HEK293 (cell line): ENCODE data around the gene TBX3.

Source experiments
- CTCF ChIA-PET: fragments of 350-600 bp; formaldehyde crosslinking; extraction: SDS; loops from one replicate; lab custom pipeline; 2021; ENCODE audit warnings: antibody characterized with exemption; lab: Yijun Ruan, JAX
- POLR2A ChIA-PET: fragments of 300-600 bp; formaldehyde crosslinking; extraction: SDS; loops from one replicate; lab custom pipeline; 2020; ENCODE audit warnings: antibody characterized with exemption, inconsistent platforms; lab: Yijun Ruan, JAX
- H3K27ac ChIP-seq: fragments of 200-500 bp; sonication (Bioruptor generic); 2 replicates; pipeline ENCODE4 v1.5.1; 2014; ENCODE audit warnings: low read depth, low read length, control low read depth, inconsistent platforms; ENCODE audit errors: extremely low read depth
- H3K36me3 ChIP-seq, 2 experiments: fragments of 200-500 bp in 1 of 2; sonication (Bioruptor generic) in 1 of 2; 1 replicate in 1 of 2; 2 replicates in 1 of 2; pipeline ENCODE4 v1.5.1; 2014 to 2017; ENCODE audit warnings: inconsistent platforms in 2 of 2, low read length in 2 of 2; ENCODE audit not compliant: control insufficient read depth in 2 of 2, insufficient read depth in 1 of 2
- H3K4me1 ChIP-seq: fragments of 200-500 bp; sonication (Bioruptor generic); 2 replicates; pipeline ENCODE4 v1.5.1; 2014; ENCODE audit warnings: mild to moderate bottlenecking, low read length, inconsistent platforms; ENCODE audit not compliant: control insufficient read depth, insufficient read depth
- H3K4me3 ChIP-seq: 2 replicates; pipeline ENCODE4 v1.5.1; 2011; ENCODE audit warnings: low read depth, mild to moderate bottlenecking, control low read depth, low read length, moderate library complexity
- H3K9me3 ChIP-seq: fragments of 200-500 bp; sonication (Bioruptor generic); 2 replicates; pipeline ENCODE4 v1.5.1; 2014; ENCODE audit warnings: low read depth, low read length, inconsistent platforms; ENCODE audit not compliant: control insufficient read depth, insufficient read depth
- GLIS1 ChIP-seq: fragments of 450-650 bp; formaldehyde crosslinking; IDR thresholded peaks from 2 replicates; pipeline ENCODE4 v1.5.1; 2016; ENCODE audit warnings: missing biosample characterization, missing genetic modification characterization
- HOXD13 ChIP-seq: sonication (generic); formaldehyde crosslinking; IDR thresholded peaks from 2 replicates; pipeline ENCODE4 v1.8.0; 2022; ENCODE audit warnings: missing genetic modification reagents, borderline replicate concordance
- PRDM10 ChIP-seq: fragments of 450-650 bp; formaldehyde crosslinking; IDR thresholded peaks from 2 replicates; pipeline ENCODE4 v1.5.1; 2016; ENCODE audit warnings: missing biosample characterization, missing genetic modification characterization
- ZBTB21 ChIP-seq: fragments of 450-650 bp; formaldehyde crosslinking; IDR thresholded peaks from 2 replicates; pipeline ENCODE4 v1.5.1; 2017; ENCODE audit warnings: missing biosample characterization, missing genetic modification characterization
- ZBTB44 ChIP-seq: fragments of 450-650 bp; IDR thresholded peaks from 2 replicates; pipeline ENCODE4 v1.5.1; 2018; ENCODE audit warnings: missing biosample characterization, mild to moderate bottlenecking, missing genetic modification characterization
- ZBTB48 ChIP-seq: fragments of 450-650 bp; formaldehyde crosslinking; IDR thresholded peaks from 2 replicates; pipeline ENCODE4 v1.5.1; 2016; ENCODE audit warnings: missing biosample characterization, missing genetic modification characterization
- ZBTB8A ChIP-seq: fragments of 450-650 bp; formaldehyde crosslinking; IDR thresholded peaks from 2 replicates; pipeline ENCODE4 v1.5.1; 2016; ENCODE audit warnings: missing biosample characterization, missing genetic modification characterization
- ZNF10 ChIP-seq: fragments of 450-650 bp; formaldehyde crosslinking; IDR thresholded peaks from 2 replicates; pipeline ENCODE4 v1.5.1; 2017; ENCODE audit warnings: missing biosample characterization, missing genetic modification characterization
- ZNF398 ChIP-seq: fragments of 450-650 bp; formaldehyde crosslinking; IDR thresholded peaks from 2 replicates; pipeline ENCODE4 v1.5.1; 2017; ENCODE audit warnings: missing biosample characterization, missing genetic modification characterization
- ZNF433 ChIP-seq: fragments of 450-650 bp; formaldehyde crosslinking; IDR thresholded peaks from 2 replicates; pipeline ENCODE4 v1.5.1; 2016; ENCODE audit warnings: missing biosample characterization, missing genetic modification characterization, low read depth
- ZNF514 ChIP-seq: fragments of 450-650 bp; formaldehyde crosslinking; IDR thresholded peaks from 2 replicates; pipeline ENCODE4 v1.5.1; 2016; ENCODE audit warnings: missing biosample characterization, missing genetic modification characterization
- ZNF529 ChIP-seq: fragments of 450-650 bp; formaldehyde crosslinking; IDR thresholded peaks from 2 replicates; pipeline ENCODE4 v1.5.1; 2017; ENCODE audit warnings: missing genetic modification characterization, missing biosample characterization; ENCODE audit not compliant: insufficient replicate concordance
- ZNF544 ChIP-seq: fragments of 450-650 bp; formaldehyde crosslinking; IDR thresholded peaks from 2 replicates; pipeline ENCODE4 v1.5.0; 2017; ENCODE audit warnings: missing biosample characterization, missing genetic modification characterization
- ZNF596 ChIP-seq: fragments of 450-650 bp; IDR thresholded peaks from 2 replicates; pipeline ENCODE4 v1.5.0; 2018; ENCODE audit warnings: missing biosample characterization, mild to moderate bottlenecking, missing genetic modification characterization, moderate library complexity
- ZNF677 ChIP-seq: fragments of 450-650 bp; IDR thresholded peaks from 2 replicates; pipeline ENCODE4 v1.5.0; 2018; ENCODE audit warnings: missing biosample characterization, mild to moderate bottlenecking, missing genetic modification characterization, moderate library complexity
- ZNF701 ChIP-seq: fragments of 450-650 bp; formaldehyde crosslinking; IDR thresholded peaks from 2 replicates; pipeline ENCODE4 v1.5.1; 2016; ENCODE audit warnings: missing biosample characterization, missing genetic modification characterization
- ZNF76 ChIP-seq: fragments of 450-650 bp; formaldehyde crosslinking; IDR thresholded peaks from 2 replicates; pipeline ENCODE4; 2016; ENCODE audit warnings: low read depth, missing biosample characterization, missing genetic modification characterization, borderline replicate concordance
- ZSCAN16 ChIP-seq: fragments of 450-650 bp; formaldehyde crosslinking; IDR thresholded peaks from 2 replicates; pipeline ENCODE4 v1.5.1; 2016; ENCODE audit warnings: missing biosample characterization, missing genetic modification characterization
- TF ChIP-seq, protein P1 (sequence below): sonication (generic); formaldehyde crosslinking; IDR thresholded peaks from 2 replicates; pipeline ENCODE4 v1.8.1; 2022; ENCODE audit warnings: mild to moderate bottlenecking, moderate library complexity, missing genetic modification reagents
- TF ChIP-seq, protein P2 (sequence below): fragments of 450-650 bp; formaldehyde crosslinking; IDR thresholded peaks from 2 replicates; pipeline ENCODE4 v1.5.1; 2016; ENCODE audit warnings: missing biosample characterization, missing genetic modification characterization
- TF ChIP-seq, protein P3 (sequence below): fragments of 450-650 bp; formaldehyde crosslinking; IDR thresholded peaks from 2 replicates; pipeline ENCODE4 v1.5.1; 2017; ENCODE audit warnings: missing biosample characterization, missing genetic modification characterization
- TF ChIP-seq, protein P4 (sequence below): fragments of 450-650 bp; formaldehyde crosslinking; IDR thresholded peaks from 2 replicates; pipeline ENCODE4 v1.5.1; 2016; ENCODE audit warnings: missing biosample characterization, missing genetic modification characterization

TBX3 gene

DNA sequence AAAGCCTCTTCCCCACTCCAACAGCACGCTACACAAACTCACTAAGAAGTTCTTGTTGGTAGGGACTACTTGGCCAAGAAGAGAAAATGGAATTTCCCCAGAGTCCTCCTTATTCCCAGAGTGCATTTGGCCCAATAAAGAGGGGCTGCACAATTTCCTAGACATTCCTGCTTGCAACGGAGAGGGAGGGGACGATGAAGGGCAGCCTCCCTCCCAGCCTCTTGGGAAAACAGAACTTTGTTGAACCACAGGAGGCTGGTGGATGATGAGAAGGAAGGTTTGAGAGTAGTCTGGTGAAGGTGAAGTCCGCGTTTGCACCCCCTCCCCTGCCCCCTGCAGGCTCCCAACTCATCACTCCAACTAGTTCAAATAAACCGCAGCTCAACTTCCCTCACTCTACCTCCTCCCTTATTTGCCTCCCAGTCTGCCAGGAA lies 19.1 kb upstream of the TBX3 start:
- CTCF ChIA-PET = interaction anchor here (0.6 kb wide), 1 partner anchor 90 kb away, joined by 3 read pairs; no protein-coding TSS in a partner anchor
- POLR2A ChIA-PET = interaction anchor here (0.6 to 1.0 kb wide), 3 partner anchors 15 to 1206 kb away, joined by 3 to 13 read pairs (median 5); partner anchors contain the start of gene TBX3
- H3K9me3 ChIP-seq = no peaks in the 10 kb centered on the region
- peak overlapping the region; percentile 11; the same call in 1 of the 2 replicates for H3K27ac ChIP-seq
- no peak overlapping the region for H3K4me3 ChIP-seq
- H3K4me1 ChIP-seq = peaks cover 11% of the 10 kb centered on the region; the same call in 1 of the 2 replicates
- no peaks in the 10 kb centered on the region for H3K36me3 ChIP-seq
- TF ChIP-seq ZNF544 (tag by site-specific recombination) (no peak), ZNF10 (tag by site-specific recombination) (0 out of 2 replicates have a peak, but pooled peaks have one; percentile 22), ZNF76 (peak; percentile 73), ZNF433 (no peak), ZBTB21 (tag by site-specific recombination) (no peak), HOXD13 (CRISPR knock-in tag) (no peak), ZBTB44 (no peak), ZBTB48 (no peak), ZNF596 (tag by site-specific recombination) (no peak), ZNF529 (no peak), PRDM10 (tag by site-specific recombination) (peak; percentile 57), ZBTB8A (tag by site-specific recombination) (no peak), ZNF514 (tag by site-specific recombination) (no peak), GLIS1 (peak; percentile 59), ZNF398 (no peak), ZNF701 (tag by site-specific recombination) (no peak), ZNF677 (tag by site-specific recombination) (no peak), ZSCAN16 (no peak)
- TF ChIP-seq, protein P1, sequence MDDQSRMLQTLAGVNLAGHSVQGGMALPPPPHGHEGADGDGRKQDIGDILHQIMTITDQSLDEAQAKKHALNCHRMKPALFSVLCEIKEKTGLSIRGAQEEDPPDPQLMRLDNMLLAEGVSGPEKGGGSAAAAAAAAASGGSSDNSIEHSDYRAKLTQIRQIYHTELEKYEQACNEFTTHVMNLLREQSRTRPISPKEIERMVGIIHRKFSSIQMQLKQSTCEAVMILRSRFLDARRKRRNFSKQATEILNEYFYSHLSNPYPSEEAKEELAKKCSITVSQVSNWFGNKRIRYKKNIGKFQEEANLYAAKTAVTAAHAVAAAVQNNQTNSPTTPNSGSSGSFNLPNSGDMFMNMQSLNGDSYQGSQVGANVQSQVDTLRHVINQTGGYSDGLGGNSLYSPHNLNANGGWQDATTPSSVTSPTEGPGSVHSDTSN (CRISPR knock-in tag) = no peak
- TF ChIP-seq, protein P2, sequence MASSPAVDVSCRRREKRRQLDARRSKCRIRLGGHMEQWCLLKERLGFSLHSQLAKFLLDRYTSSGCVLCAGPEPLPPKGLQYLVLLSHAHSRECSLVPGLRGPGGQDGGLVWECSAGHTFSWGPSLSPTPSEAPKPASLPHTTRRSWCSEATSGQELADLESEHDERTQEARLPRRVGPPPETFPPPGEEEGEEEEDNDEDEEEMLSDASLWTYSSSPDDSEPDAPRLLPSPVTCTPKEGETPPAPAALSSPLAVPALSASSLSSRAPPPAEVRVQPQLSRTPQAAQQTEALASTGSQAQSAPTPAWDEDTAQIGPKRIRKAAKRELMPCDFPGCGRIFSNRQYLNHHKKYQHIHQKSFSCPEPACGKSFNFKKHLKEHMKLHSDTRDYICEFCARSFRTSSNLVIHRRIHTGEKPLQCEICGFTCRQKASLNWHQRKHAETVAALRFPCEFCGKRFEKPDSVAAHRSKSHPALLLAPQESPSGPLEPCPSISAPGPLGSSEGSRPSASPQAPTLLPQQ = no peak
- TF ChIP-seq, protein P3, sequence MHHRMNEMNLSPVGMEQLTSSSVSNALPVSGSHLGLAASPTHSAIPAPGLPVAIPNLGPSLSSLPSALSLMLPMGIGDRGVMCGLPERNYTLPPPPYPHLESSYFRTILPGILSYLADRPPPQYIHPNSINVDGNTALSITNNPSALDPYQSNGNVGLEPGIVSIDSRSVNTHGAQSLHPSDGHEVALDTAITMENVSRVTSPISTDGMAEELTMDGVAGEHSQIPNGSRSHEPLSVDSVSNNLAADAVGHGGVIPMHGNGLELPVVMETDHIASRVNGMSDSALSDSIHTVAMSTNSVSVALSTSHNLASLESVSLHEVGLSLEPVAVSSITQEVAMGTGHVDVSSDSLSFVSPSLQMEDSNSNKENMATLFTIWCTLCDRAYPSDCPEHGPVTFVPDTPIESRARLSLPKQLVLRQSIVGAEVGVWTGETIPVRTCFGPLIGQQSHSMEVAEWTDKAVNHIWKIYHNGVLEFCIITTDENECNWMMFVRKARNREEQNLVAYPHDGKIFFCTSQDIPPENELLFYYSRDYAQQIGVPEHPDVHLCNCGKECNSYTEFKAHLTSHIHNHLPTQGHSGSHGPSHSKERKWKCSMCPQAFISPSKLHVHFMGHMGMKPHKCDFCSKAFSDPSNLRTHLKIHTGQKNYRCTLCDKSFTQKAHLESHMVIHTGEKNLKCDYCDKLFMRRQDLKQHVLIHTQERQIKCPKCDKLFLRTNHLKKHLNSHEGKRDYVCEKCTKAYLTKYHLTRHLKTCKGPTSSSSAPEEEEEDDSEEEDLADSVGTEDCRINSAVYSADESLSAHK (tag by site-specific recombination) = no peak
- TF ChIP-seq, protein P4, sequence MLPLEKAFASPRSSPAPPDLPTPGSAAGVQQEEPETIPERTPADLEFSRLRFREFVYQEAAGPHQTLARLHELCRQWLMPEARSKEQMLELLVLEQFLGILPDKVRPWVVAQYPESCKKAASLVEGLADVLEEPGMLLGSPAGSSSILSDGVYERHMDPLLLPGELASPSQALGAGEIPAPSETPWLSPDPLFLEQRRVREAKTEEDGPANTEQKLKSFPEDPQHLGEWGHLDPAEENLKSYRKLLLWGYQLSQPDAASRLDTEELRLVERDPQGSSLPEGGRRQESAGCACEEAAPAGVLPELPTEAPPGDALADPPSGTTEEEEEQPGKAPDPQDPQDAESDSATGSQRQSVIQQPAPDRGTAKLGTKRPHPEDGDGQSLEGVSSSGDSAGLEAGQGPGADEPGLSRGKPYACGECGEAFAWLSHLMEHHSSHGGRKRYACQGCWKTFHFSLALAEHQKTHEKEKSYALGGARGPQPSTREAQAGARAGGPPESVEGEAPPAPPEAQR (tag by site-specific recombination) = no peak
